HG03159 (cell line): Measurements from ENCODE around the gene MRPL54.
A peak's percentile ranks its signal among the peaks of the same experiment; 100 is the strongest.

Source experiments
- ATAC-seq: cut with Tn5 transposase; IDR thresholded peaks from one replicate; pipeline ENCODE4 v1.9.1; 2021; ENCODE audit warnings: mild to moderate bottlenecking, moderate library complexity; ENCODE audit not compliant: unreplicated experiment

The MRPL54 gene

GRCh38 chr19:3762501-3763459, at the start of gene MRPL54:
MRPL54 (plus strand) TSS chr19:3762682; CDS start chr19:3762701, 19 bp downstream.
- ATAC-seq: peak; percentile 68

- ATAC-seq: no peak
Measured at GRCh38 chr19:3716147-3716668, 46.3 kb upstream of the MRPL54 start.

- no peak for ATAC-seq
Measured at GRCh38 chr19:3719868-3720267, 42.6 kb upstream of the MRPL54 start.

GRCh38 chr19:3720349-3720917, 42.0 kb upstream of the MRPL54 start:
- no peak for ATAC-seq

GRCh38 chr19:3721131-3721886, 41.2 kb upstream of the MRPL54 start:
- ATAC-seq: no peak

GRCh38 chr19:3721887-3722442, 40.5 kb upstream of the MRPL54 start:
- no peak for ATAC-seq

GRCh38 chr19:3722443-3723109, 39.9 kb upstream of the MRPL54 start:
- ATAC-seq: no peak

- no peak for ATAC-seq
Measured at GRCh38 chr19:3723110-3723488, 39.4 kb upstream of the MRPL54 start.

GRCh38 chr19:3723883-3724282, 38.6 kb upstream of the MRPL54 start:
- ATAC-seq: no peak

GRCh38 chr19:3725121-3725520, 37.4 kb upstream of the MRPL54 start:
- ATAC-seq: no peak

- ATAC-seq: no peak
Measured at GRCh38 chr19:3725640-3726310, 36.7 kb upstream of the MRPL54 start.

- no peak for ATAC-seq
Measured at GRCh38 chr19:3730457-3730958, 32.0 kb upstream of the MRPL54 start.

GRCh38 chr19:3732108-3732507, 30.4 kb upstream of the MRPL54 start:
- ATAC-seq: no peak

- no peak for ATAC-seq
Measured at GRCh38 chr19:3733549-3734309, 28.8 kb upstream of the MRPL54 start.

GRCh38 chr19:3734310-3734600, 28.2 kb upstream of the MRPL54 start:
- ATAC-seq: no peak

GRCh38 chr19:3736106-3736724, 26.3 kb upstream of the MRPL54 start:
- no peak for ATAC-seq

GRCh38 chr19:3737487-3738205, 24.8 kb upstream of the MRPL54 start:
- ATAC-seq: no peak
